COLO668 (cell line): ENCODE measurements around the gene SUCNR1.
A peak's percentile ranks its signal among the peaks of the same experiment; 100 is the strongest.
"Not testable (repeated sequence)": the region's sequence is repeated elsewhere in the genome, so short reads cannot be mapped to it uniquely, and the experiment has no call there.

Source experiments
- DNase-seq: peaks from one replicate; lab custom pipeline; 2025; ENCODE audit not compliant: unreplicated experiment; lab: John Stamatoyannopoulos, UW

The SUCNR1 gene

GRCh38 chr3:151873398-151873797 lies at the start of gene SUCNR1:
SUCNR1 (plus strand) TSS chr3:151873643; CDS start chr3:151879893, 6,250 bp downstream.
- no peak for DNase-seq

- DNase-seq, result no peak
Measured at GRCh38 chr3:151827816-151828215, 45.6 kb upstream of the SUCNR1 start.

GRCh38 chr3:151835751-151836525 lies 37.5 kb upstream of the SUCNR1 start:
- no peak for DNase-seq

- no peak for DNase-seq
Measured at GRCh38 chr3:151837057-151837456, 36.4 kb upstream of the SUCNR1 start.

GRCh38 chr3:151838574-151839312 lies 34.7 kb upstream of the SUCNR1 start:
- peak; percentile 11 for DNase-seq

- no peak for DNase-seq
Measured at GRCh38 chr3:151839313-151839631, 34.2 kb upstream of the SUCNR1 start.

GRCh38 chr3:151841801-151842200 lies 31.6 kb upstream of the SUCNR1 start:
- DNase-seq, result no peak

- no peak for DNase-seq
Measured at GRCh38 chr3:151843275-151843674, 30.2 kb upstream of the SUCNR1 start.

- no peak for DNase-seq
Measured at GRCh38 chr3:151845306-151845905, 28.0 kb upstream of the SUCNR1 start.

- DNase-seq, result not testable (repeated sequence)
Measured at GRCh38 chr3:151850065-151850464, 23.4 kb upstream of the SUCNR1 start.

- no peak for DNase-seq
Measured at GRCh38 chr3:151852074-151852811, 21.2 kb upstream of the SUCNR1 start.

- DNase-seq, result peak; percentile 3
Measured at GRCh38 chr3:151856118-151856517, 17.3 kb upstream of the SUCNR1 start.

- no peak for DNase-seq
Measured at GRCh38 chr3:151856641-151857040, 16.8 kb upstream of the SUCNR1 start.

GRCh38 chr3:151859233-151859673 lies 14.2 kb upstream of the SUCNR1 start:
- DNase-seq, result no peak

- no peak for DNase-seq
Measured at GRCh38 chr3:151859905-151860304, 13.5 kb upstream of the SUCNR1 start.

- DNase-seq, result no peak
Measured at GRCh38 chr3:151863611-151864010, 9.8 kb upstream of the SUCNR1 start.

GRCh38 chr3:151864423-151865101 lies 8.9 kb upstream of the SUCNR1 start:
- no peak for DNase-seq

- no peak for DNase-seq
Measured at GRCh38 chr3:151866711-151867410, 6.6 kb upstream of the SUCNR1 start.

- no peak for DNase-seq
Measured at GRCh38 chr3:151867666-151868065, 5.8 kb upstream of the SUCNR1 start.

GRCh38 chr3:151869181-151869580 lies 4.3 kb upstream of the SUCNR1 start:
- DNase-seq, result no peak
